Fibroblast of lung (primary cell): ENCODE measurements around the gene BTRC. TPM values are rescaled to one million over a fixed set of nuclear protein-coding genes. Genes with fewer than 3 reads are reported as not detected.
A peak's percentile ranks its signal among the peaks of the same experiment; 100 is the strongest.

ENCODE experiments used
- DNase-seq, 2 donors: peaks; one replicate each; pipeline versions ENCODE4 v3.0.0 to v3.0.0-alpha.2; 2010; ENCODE audit warnings: low read depth in 2 of 2
- H2AFZ ChIP-seq: 2 replicates; pipeline ENCODE4 v1.5.1; 2012; ENCODE audit warnings: low read length, control low read depth, inconsistent platforms
- H3K27ac ChIP-seq: 2 replicates; pipeline ENCODE4 v1.5.1; 2011; ENCODE audit warnings: low read length, control low read depth; ENCODE audit not compliant: insufficient read depth
- H3K27me3 ChIP-seq: 2 replicates; pipeline ENCODE4 v1.5.1; 2011; ENCODE audit warnings: mild to moderate bottlenecking, low read length; ENCODE audit not compliant: control insufficient read depth, insufficient read depth
- H3K36me3 ChIP-seq: 2 replicates; pipeline ENCODE4 v1.5.1; 2011; ENCODE audit warnings: low read length; ENCODE audit not compliant: control insufficient read depth, insufficient read depth
- H3K4me1 ChIP-seq: 2 replicates; pipeline ENCODE4 v1.5.1; 2011; ENCODE audit warnings: low read length; ENCODE audit not compliant: control insufficient read depth, insufficient read depth; ENCODE audit errors: extremely low read depth
- H3K4me2 ChIP-seq: 2 replicates; pipeline ENCODE4 v1.5.1; 2011; ENCODE audit warnings: low read length, control low read depth; ENCODE audit not compliant: insufficient read depth; ENCODE audit errors: extremely low read depth
- H3K4me3 ChIP-seq, 4 experiments: fragments of 200-600 bp in 1 of 4; sonication (generic) in 1 of 4; replicated peaks in 1 of 4; 2 replicates each; pipeline ENCODE4 v1.5.1; 2011 to 2016; ENCODE audit warnings: low read length in 4 of 4, low read depth in 3 of 4, mild to moderate bottlenecking in 3 of 4, control low read depth in 2 of 4, inconsistent platforms in 1 of 4, mixed read lengths in 1 of 4; ENCODE audit not compliant: insufficient read depth in 1 of 4; ENCODE audit errors: control extremely low read depth in 1 of 4
- H3K79me2 ChIP-seq: 2 replicates; pipeline ENCODE4 v1.5.1; 2012; ENCODE audit warnings: mild to moderate bottlenecking, low read length, inconsistent platforms; ENCODE audit not compliant: control insufficient read depth, insufficient read depth
- H3K9ac ChIP-seq: 2 replicates; pipeline ENCODE4 v1.5.1; 2011; ENCODE audit warnings: mild to moderate bottlenecking, low read length, control low read depth; ENCODE audit not compliant: insufficient read depth
- H3K9me3 ChIP-seq: 2 replicates; pipeline ENCODE4 v1.5.1; 2012; ENCODE audit warnings: low read depth, low read length; ENCODE audit not compliant: control insufficient read depth, insufficient read depth
- H4K20me1 ChIP-seq: 2 replicates; pipeline ENCODE4 v1.5.1; 2011; ENCODE audit warnings: low read length; ENCODE audit not compliant: control insufficient read depth, insufficient read depth; ENCODE audit errors: extremely low read depth
- EZH2 ChIP-seq: IDR thresholded peaks from 2 replicates; pipeline ENCODE4 v1.5.1; 2012; ENCODE audit warnings: low read length, control low read depth, mild to moderate bottlenecking; ENCODE audit errors: missing control alignments
- polyA plus RNA-seq, 2 donors: library from polyadenylated mRNA; depleted of rRNA in 1 of 2; stranded (reverse) in 1 of 2; unstranded in 1 of 2; fragments of >200 nt; gene quantifications; 2 replicates each; pipeline ENCODE4 v1.2.1, GENCODE V29; 2011 to 2012; ENCODE audit warnings: missing spikeins in 1 of 2
- total RNA-seq: library from RNA; depleted of rRNA; stranded (reverse); fragments of >200 nt; gene quantifications from 2 replicates; pipeline ENCODE4 v1.2.1, GENCODE V29; 2014
- TF ChIP-seq, protein P1 (sequence below), 2 donors: IDR thresholded peaks in 1 of 2; conservative IDR thresholded peaks in 1 of 2; 1 replicate in 1 of 2; 2 replicates in 1 of 2; pipeline ENCODE4 v1.5.1; 2011 to 2012; ENCODE audit warnings: low read length in 2 of 2, control low read depth in 1 of 2, inconsistent platforms in 1 of 2, low read depth in 1 of 2, mild to moderate bottlenecking in 1 of 2

Gene BTRC
- total and polyA plus RNA-seq, 2 donors (not counting 1 experiment from before 2014, with no cell fraction given): 9.2 to 10.9 TPM

DNA sequence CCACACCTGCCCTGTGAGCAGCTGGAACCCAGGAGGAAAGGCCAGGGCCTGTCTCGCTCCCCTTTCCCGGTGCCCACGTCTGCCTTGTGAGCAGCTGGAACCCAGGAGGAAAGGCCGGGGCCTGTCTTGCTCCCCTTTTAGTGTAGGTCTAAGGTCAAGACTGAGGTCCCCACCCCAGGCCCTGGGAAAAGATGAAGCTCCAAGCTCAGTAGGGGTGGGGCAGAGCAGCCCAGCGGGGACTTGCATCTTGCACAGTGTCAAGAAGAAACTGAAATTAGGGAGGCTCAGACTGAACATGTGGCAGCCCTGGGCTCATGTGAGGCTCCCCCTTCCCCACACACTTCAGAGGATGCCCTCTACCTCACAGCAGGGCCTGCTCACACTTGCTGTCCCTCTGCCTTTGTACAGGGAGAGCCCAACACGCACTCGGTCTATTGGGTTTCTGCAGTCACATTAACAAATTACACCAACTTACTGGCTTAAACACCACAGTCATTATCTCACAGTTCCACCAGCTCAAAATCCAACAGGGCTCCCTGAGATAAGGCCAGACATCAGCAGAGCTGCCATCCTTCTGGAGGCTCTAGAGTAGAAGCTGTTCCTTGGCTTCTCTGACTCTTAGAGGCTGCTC, 221.7 kb downstream of the BTRC start:
- Histone ChIP-seq H3K9ac (no peak overlapping the region), H2AFZ (no peak overlapping the region), H3K4me2 (no peak overlapping the region), H3K9me3 (peaks cover 2% of the 10 kb centered on the region), H3K27me3 (no peaks in the 10 kb centered on the region), H3K79me2 (no peaks in the 10 kb centered on the region), H3K27ac (no peak overlapping the region), H4K20me1 (no peaks in the 10 kb centered on the region), H3K4me1 (peaks cover 3% of the 10 kb centered on the region), H3K4me3 (no peak overlapping the region), H3K36me3 (peaks cover 5% of the 10 kb centered on the region)
- no peak for DNase-seq
- TF ChIP-seq, protein P1, sequence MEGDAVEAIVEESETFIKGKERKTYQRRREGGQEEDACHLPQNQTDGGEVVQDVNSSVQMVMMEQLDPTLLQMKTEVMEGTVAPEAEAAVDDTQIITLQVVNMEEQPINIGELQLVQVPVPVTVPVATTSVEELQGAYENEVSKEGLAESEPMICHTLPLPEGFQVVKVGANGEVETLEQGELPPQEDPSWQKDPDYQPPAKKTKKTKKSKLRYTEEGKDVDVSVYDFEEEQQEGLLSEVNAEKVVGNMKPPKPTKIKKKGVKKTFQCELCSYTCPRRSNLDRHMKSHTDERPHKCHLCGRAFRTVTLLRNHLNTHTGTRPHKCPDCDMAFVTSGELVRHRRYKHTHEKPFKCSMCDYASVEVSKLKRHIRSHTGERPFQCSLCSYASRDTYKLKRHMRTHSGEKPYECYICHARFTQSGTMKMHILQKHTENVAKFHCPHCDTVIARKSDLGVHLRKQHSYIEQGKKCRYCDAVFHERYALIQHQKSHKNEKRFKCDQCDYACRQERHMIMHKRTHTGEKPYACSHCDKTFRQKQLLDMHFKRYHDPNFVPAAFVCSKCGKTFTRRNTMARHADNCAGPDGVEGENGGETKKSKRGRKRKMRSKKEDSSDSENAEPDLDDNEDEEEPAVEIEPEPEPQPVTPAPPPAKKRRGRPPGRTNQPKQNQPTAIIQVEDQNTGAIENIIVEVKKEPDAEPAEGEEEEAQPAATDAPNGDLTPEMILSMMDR (conservative IDR thresholded peaks at IDR 0.05 in 1 of 2, IDR thresholded peaks at IDR 0.05 in 1 of 2; ENCODE audit: low read depth in 1 of 2, low read length in 2 of 2): no peak
- no peak for TF ChIP-seq EZH2

DNA sequence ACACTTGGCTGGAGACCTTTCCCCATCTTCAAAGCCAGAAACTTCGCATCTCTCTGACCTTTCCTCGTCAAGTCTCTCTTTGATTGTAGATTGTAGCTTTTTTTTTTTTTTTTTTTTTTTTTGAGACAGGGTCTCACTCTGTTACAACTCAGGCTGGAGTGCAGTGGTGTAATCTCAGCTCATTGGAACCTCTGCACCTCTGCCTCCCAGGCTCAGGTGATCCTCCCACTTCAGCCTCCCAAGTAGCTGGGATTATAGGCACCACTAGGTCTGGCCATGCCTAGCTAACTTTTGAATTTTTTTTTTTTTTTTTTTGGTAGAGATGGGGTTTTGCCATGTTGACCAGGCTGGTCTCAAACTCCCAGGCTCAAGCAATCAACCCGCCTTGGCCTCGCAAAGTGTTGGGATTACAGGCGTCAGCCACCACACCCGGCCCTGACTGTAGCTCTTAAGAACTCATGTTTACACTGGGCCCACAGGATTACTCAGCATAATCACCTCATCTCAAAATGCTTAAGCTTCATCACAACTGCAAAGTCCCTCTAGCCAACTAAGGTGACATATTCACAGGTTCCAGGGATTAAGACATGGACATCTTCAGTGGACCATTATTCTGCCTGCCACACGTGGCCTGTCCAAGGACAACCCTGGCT, 222.4 kb downstream of the BTRC start:
- H3K4me1 ChIP-seq: no peaks in the 10 kb centered on the region
- no peaks in the 10 kb centered on the region for H3K79me2 ChIP-seq
- H3K9ac ChIP-seq: no peak overlapping the region
- no peaks in the 10 kb centered on the region for H4K20me1 ChIP-seq
- no peak overlapping the region for H2AFZ ChIP-seq
- no peak overlapping the region for H3K27ac ChIP-seq
- peak; percentile 24 to 39 for DNase-seq
- TF ChIP-seq, protein P1 (conservative IDR thresholded peaks at IDR 0.05 in 1 of 2, IDR thresholded peaks at IDR 0.05 in 1 of 2; ENCODE audit: low read depth in 1 of 2, low read length in 2 of 2): no peak
- TF ChIP-seq EZH2: no peak
- H3K9me3 ChIP-seq: peaks cover 2% of the 10 kb centered on the region
- H3K4me3 ChIP-seq: no peak overlapping the region
- peaks cover 8% of the 10 kb centered on the region for H3K36me3 ChIP-seq
- H3K27me3 ChIP-seq: no peaks in the 10 kb centered on the region
- H3K4me2 ChIP-seq: no peak overlapping the region

DNA sequence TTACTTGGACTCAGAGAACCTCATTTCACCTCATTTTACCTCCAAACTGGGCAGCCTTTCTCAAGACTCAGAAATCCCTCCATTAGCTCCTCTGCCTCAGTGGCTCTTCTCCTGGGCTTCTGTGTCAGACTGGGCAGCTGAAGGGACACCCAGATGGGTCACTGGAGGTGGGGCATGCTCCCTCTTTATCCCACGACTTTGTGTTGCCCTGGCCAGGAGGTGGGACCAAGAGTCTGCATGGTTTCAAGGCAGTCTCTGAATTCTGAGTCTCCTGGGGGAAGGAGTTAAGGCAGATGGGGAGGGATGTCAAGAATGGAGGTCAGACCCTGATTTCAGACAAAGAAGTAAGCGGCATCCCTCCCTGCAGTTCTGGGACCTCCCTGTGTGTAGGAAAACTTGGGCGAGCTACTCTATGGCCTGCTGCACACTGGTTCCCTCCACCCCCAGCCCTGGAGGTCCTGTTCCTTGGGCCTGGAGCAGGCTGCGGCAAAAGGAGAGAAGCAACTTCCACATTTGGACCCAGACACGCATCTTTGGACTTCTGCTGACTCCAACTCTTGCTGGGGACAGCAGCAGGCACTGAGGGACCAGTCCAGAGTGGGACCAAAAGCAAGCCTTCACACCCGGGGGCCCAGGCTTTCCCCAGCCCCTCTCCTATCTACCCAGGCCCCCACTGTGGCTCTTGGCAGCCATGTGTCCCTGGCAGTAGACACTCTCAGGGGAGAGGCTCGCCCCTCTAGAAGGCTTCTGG, 223.3 kb downstream of the BTRC start:
- Histone ChIP-seq H3K4me2 (no peak overlapping the region), H2AFZ (no peak overlapping the region), H3K9ac (no peak overlapping the region), H3K4me1 (no peaks in the 10 kb centered on the region), H3K27me3 (no peaks in the 10 kb centered on the region), H3K4me3 (no peak overlapping the region), H3K36me3 (peaks cover 8% of the 10 kb centered on the region), H4K20me1 (no peaks in the 10 kb centered on the region), H3K27ac (no peak overlapping the region), H3K79me2 (no peaks in the 10 kb centered on the region), H3K9me3 (peaks cover 2% of the 10 kb centered on the region)
- TF ChIP-seq, protein P1 (conservative IDR thresholded peaks at IDR 0.05 in 1 of 2, IDR thresholded peaks at IDR 0.05 in 1 of 2; ENCODE audit: low read depth in 1 of 2, low read length in 2 of 2): no peak
- TF ChIP-seq EZH2: no peak
- no peak for DNase-seq
